Gastroesophageal sphincter (tissue), 3 donors: Measurements from ENCODE around the gene NEK11.

ENCODE experiments used
- CTCF ChIP-seq, 4 experiments: fragments of 200-600 bp in 2 of 4; fragments of 450-650 bp in 2 of 4; sonication (generic) in 1 of 4; IDR thresholded peaks; one replicate each; pipeline ENCODE4 v1.5.1; 2017 to 2019; ENCODE audit warnings: antibody characterized with exemption in 4 of 4, mild to moderate bottlenecking in 2 of 4, moderate library complexity in 2 of 4
- EP300 ChIP-seq: sonication (generic); formaldehyde crosslinking; IDR thresholded peaks from one replicate; pipeline ENCODE4 v1.6.1; 2017; ENCODE audit warnings: antibody characterized with exemption, mild to moderate bottlenecking
- POLR2A ChIP-seq, 2 donors: fragments of 450-650 bp; IDR thresholded peaks; one replicate each; pipeline ENCODE4 v1.6.1; 2017; ENCODE audit warnings: antibody characterized with exemption in 2 of 2, mild to moderate bottlenecking in 2 of 2, moderate library complexity in 1 of 2
- POLR2AphosphoS5 ChIP-seq: sonication (generic); formaldehyde crosslinking; IDR thresholded peaks from one replicate; pipeline ENCODE4 v1.6.1; 2017; ENCODE audit warnings: antibody characterized with exemption

- TF ChIP-seq CTCF (IDR thresholded peaks at IDR 0.05), result no peak
- no peak for TF ChIP-seq POLR2AphosphoS5
- TF ChIP-seq POLR2A (IDR thresholded peaks at IDR 0.05), result no peak
- TF ChIP-seq EP300, result no peak
These were observed 257.2 kb downstream of the NEK11 start for GRCh38 chr3:131283862-131284261.
